SU-DHL-6 (cell line): ENCODE measurements around the gene THUMPD3.
A peak's percentile ranks its signal among the peaks of the same experiment; 100 is the strongest.

Source experiments
- H2AFZ ChIP-seq: fragments of 200-600 bp; sonication (generic); 2 replicates; pipeline ENCODE4 v1.6.1; 2014; ENCODE audit warnings: low read depth, mild to moderate bottlenecking, moderate library complexity, mixed read lengths, antibody characterized with exemption, low read length; ENCODE audit not compliant: severe bottlenecking
- H3F3A ChIP-seq: fragments of 200-600 bp; shearing (Covaris generic); 2 replicates; pipeline ENCODE4 v1.6.0; 2016; ENCODE audit warnings: antibody characterized with exemption, mild to moderate bottlenecking; ENCODE audit not compliant: insufficient read depth
- H3K27ac ChIP-seq: fragments of 200-600 bp; sonication (generic); 2 replicates; pipeline ENCODE4 v1.5.1; 2016; ENCODE audit warnings: low read depth, mild to moderate bottlenecking, low read length, moderate library complexity, mixed read lengths
- H3K27me3 ChIP-seq: fragments of 200-600 bp; sonication (generic), shearing (Covaris generic); 2 replicates; pipeline ENCODE4 v1.6.0; 2014; ENCODE audit warnings: mild to moderate bottlenecking, low read length
- H3K36me3 ChIP-seq: fragments of 200-600 bp; sonication (generic); 2 replicates; pipeline ENCODE4 v1.6.1; 2014; ENCODE audit warnings: mild to moderate bottlenecking, low read length, mixed read lengths
- H3K4me2 ChIP-seq: fragments of 300-600, 200-600 bp; shearing (Covaris generic), sonication (generic); 2 replicates; pipeline ENCODE4 v1.6.0; 2014; ENCODE audit warnings: low read length, low read depth, mild to moderate bottlenecking; ENCODE audit not compliant: poor library complexity, severe bottlenecking
- H3K4me3 ChIP-seq: fragments of 200-600 bp; sonication (generic); 2 replicates; pipeline ENCODE4 v1.5.1; 2014; ENCODE audit warnings: antibody characterized with exemption, low read length, mild to moderate bottlenecking, mixed read lengths; ENCODE audit not compliant: insufficient read depth, poor library complexity, severe bottlenecking
- H3K79me2 ChIP-seq: fragments of 200-600 bp; sonication (generic); 2 replicates; pipeline ENCODE4 v1.6.1; 2014; ENCODE audit warnings: mild to moderate bottlenecking, low read length, moderate library complexity; ENCODE audit not compliant: insufficient read depth
- H3K9ac ChIP-seq: fragments of 200-600 bp; sonication (generic); 2 replicates; pipeline ENCODE4 v1.7.0; 2014; ENCODE audit warnings: mild to moderate bottlenecking, low read length
- H3K9me2 ChIP-seq: fragments of 200-600 bp; sonication (generic); replicated peaks from 2 replicates; pipeline ENCODE4 v1.6.1; 2014; ENCODE audit warnings: low read length; ENCODE audit not compliant: insufficient read depth
- H3K9me3 ChIP-seq: fragments of 200-600 bp; sonication (generic); 2 replicates; pipeline ENCODE4 v1.6.1; 2014; ENCODE audit warnings: low read length, mixed read lengths; ENCODE audit not compliant: insufficient read depth
- H4K20me1 ChIP-seq: fragments of 200-600 bp; sonication (generic); 2 replicates; pipeline ENCODE4 v1.6.1; 2014; ENCODE audit warnings: low read depth, mild to moderate bottlenecking, antibody characterized with exemption, low read length, moderate library complexity, mixed read lengths
- EZH2phosphoT487 ChIP-seq: fragments of 200-600 bp; sonication (generic), shearing (Covaris generic); conservative IDR thresholded peaks from 2 replicates; pipeline ENCODE4 v1.6.1; 2018; ENCODE audit warnings: mild to moderate bottlenecking, antibody characterized with exemption, low read length, moderate library complexity, mixed read lengths
- TF ChIP-seq, protein P1 (sequence below): fragments of 200-600 bp; sonication (generic); IDR thresholded peaks from one replicate; pipeline ENCODE4 v1.5.1; 2017; ENCODE audit warnings: antibody characterized with exemption, mild to moderate bottlenecking, low read length, moderate library complexity; ENCODE audit not compliant: insufficient read depth, poor library complexity, severe bottlenecking

THUMPD3 gene

DNA sequence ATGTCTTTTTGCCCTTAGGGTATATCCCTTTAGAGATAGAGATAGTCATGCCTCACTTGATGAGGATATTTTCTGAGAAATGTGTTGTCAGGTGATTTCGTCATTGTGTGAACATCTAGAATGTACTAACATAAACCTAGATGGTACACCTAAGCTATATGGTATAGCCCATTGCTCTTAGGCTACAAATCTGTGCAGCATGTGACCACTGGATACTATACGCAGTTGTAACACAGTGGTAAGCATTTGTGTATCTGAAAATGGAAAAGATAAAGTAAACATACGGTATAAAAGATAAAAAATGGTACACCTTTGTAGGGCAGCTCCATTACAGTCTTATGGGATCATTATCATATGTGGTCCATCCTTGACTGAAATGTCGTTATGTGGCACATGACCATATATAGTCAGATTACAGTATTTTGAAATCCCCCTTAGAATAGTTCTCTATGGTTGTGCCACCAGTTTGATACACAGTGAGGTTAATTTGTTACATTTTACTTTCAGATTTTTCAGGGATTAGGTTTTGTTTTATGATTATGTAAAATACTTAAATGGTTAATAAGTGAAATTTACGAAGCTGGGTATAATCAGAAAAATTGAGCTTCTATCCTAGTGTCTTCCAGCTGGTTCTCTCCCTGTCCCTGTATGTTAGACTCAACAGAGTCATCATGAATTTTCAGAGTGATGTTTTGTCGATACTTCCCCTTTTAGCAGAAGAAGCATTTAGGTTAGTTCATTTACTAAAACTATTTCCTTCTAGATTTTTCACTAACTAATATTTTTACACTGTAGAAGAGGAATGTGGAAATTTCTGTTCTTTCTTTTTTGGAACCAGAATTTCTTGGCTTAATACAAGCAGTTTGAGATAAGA, 47.4 kb downstream of the THUMPD3 start:
- Histone ChIP-seq H3K4me3 (no peak overlapping the region), H3K9me2 (no peaks in the 10 kb centered on the region), H4K20me1 (peaks cover 75% of the 10 kb centered on the region), H3F3A (peaks cover 10% of the 10 kb centered on the region), H3K9me3 (no peaks in the 10 kb centered on the region), H3K9ac (no peak overlapping the region), H3K4me2 (peak overlapping the region; percentile 3), H3K27ac (no peak overlapping the region; the same call in 1 of the 2 replicates), H2AFZ (no peak overlapping the region), H3K36me3 (peaks cover 10% of the 10 kb centered on the region; the same call in 1 of the 2 replicates), H3K79me2 (peaks cover 100% of the 10 kb centered on the region), H3K27me3 (no peaks in the 10 kb centered on the region)
- TF ChIP-seq EZH2phosphoT487: no peak
- TF ChIP-seq, protein P1, sequence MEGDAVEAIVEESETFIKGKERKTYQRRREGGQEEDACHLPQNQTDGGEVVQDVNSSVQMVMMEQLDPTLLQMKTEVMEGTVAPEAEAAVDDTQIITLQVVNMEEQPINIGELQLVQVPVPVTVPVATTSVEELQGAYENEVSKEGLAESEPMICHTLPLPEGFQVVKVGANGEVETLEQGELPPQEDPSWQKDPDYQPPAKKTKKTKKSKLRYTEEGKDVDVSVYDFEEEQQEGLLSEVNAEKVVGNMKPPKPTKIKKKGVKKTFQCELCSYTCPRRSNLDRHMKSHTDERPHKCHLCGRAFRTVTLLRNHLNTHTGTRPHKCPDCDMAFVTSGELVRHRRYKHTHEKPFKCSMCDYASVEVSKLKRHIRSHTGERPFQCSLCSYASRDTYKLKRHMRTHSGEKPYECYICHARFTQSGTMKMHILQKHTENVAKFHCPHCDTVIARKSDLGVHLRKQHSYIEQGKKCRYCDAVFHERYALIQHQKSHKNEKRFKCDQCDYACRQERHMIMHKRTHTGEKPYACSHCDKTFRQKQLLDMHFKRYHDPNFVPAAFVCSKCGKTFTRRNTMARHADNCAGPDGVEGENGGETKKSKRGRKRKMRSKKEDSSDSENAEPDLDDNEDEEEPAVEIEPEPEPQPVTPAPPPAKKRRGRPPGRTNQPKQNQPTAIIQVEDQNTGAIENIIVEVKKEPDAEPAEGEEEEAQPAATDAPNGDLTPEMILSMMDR: no peak

DNA sequence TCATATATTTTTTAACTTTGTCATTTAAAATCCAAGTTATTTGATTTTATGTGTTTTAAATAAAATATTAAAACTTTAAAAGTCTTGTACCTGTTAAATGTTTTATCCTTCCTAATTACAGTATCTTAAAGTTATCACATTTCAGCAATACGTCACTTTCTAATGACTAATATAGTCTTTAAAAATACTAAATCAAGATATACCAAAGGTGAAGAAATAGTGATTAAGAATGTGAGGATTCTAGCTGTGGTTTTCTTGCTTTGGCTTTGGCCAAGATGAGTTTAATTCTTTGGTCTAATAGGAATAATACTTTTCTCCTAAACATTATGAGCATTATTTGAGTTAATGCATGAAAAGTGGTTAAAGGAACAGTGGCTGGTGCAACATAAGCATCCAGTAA, 48.4 kb downstream of the THUMPD3 start:
- Histone ChIP-seq H3K4me3 (no peak overlapping the region), H2AFZ (no peak overlapping the region), H3K9me3 (no peaks in the 10 kb centered on the region), H3K4me2 (no peak overlapping the region), H3K9me2 (no peaks in the 10 kb centered on the region), H3K79me2 (peaks cover 100% of the 10 kb centered on the region), H3K27me3 (no peaks in the 10 kb centered on the region), H3K27ac (no peak overlapping the region), H3F3A (peaks cover 10% of the 10 kb centered on the region), H3K36me3 (peaks cover 13% of the 10 kb centered on the region; the same call in 1 of the 2 replicates), H4K20me1 (peaks cover 74% of the 10 kb centered on the region), H3K9ac (no peak overlapping the region)
- TF ChIP-seq, protein P1: no peak
- TF ChIP-seq EZH2phosphoT487: no peak

DNA sequence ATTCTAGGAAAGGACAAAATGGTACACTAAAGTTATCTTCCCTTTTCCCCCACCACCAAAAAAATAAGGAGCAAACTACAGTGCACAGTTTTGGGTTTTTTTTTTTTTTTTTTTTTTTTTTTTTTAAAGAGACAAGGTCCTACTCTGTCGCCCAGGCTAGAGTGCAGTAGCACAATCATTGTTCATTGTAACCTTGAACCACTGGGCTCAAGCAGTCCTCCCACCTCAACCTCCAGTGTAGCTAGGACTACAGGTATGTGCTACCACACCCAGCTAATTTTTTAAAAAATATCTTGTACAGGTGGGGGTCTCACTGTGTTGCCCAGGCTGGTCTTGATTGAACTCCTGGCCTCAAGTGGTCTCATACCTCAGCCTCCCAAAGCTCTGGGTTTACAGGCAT, 49.4 kb downstream of the THUMPD3 start:
- H3K27ac ChIP-seq: no peak overlapping the region
- H2AFZ ChIP-seq: no peak overlapping the region
- H3K9me3 ChIP-seq: no peaks in the 10 kb centered on the region
- H3K9ac ChIP-seq: no peak overlapping the region
- H3K4me2 ChIP-seq: no peak overlapping the region
- H3K79me2 ChIP-seq: peaks cover 100% of the 10 kb centered on the region
- TF ChIP-seq, protein P1: no peak
- TF ChIP-seq EZH2phosphoT487: no peak
- H4K20me1 ChIP-seq: peaks cover 75% of the 10 kb centered on the region
- H3K27me3 ChIP-seq: no peaks in the 10 kb centered on the region
- H3F3A ChIP-seq: peaks cover 10% of the 10 kb centered on the region
- no peaks in the 10 kb centered on the region for H3K9me2 ChIP-seq
- peaks cover 18% of the 10 kb centered on the region; the same call in 1 of the 2 replicates for H3K36me3 ChIP-seq
- H3K4me3 ChIP-seq: no peak overlapping the region
